ENCODE data around the gene IFT81.

DNA sequence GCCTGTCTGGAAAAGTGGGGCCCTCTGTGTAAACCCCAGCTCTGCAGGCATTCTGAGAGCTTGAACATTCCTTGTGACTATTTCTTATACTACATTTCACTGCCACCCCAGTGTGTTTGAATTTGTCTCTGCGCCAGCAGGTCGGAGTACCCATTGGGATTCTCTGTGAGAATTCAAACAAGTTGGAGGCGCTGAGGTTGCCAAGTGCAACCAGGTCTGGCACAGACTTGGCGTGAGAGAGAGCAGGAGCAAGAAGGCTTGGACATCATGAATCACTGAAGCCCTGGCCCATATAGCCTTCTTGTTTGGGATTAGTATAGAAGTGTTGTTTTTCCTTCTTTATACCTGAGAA is 123.9 kb downstream of the IFT81 start:
- no peak for TF ChIP-seq EGR1 (IDR thresholded peaks at IDR 0.05; ENCODE audit: low read depth)
- no peak for TF ChIP-seq POLR2A (IDR thresholded peaks at IDR 0.05; ENCODE audit: borderline replicate concordance, extremely low read depth, insufficient read depth, insufficient read length)
- no peak for TF ChIP-seq RAD21 (IDR thresholded peaks at IDR 0.05; ENCODE audit: low read depth)

All from HCT116 (cell line).